Epithelial cell of esophagus (primary cell): Measurements from ENCODE around the gene CCDC159.

Source experiments
- DNase-seq: peaks from one replicate; pipeline ENCODE4 v3.0.0; 2010; ENCODE audit warnings: low read depth
- H3K4me3 ChIP-seq: 2 replicates; pipeline ENCODE4 v1.5.1; 2011; ENCODE audit warnings: mild to moderate bottlenecking, low read length, control low read depth
- TF ChIP-seq, protein P1 (sequence below): IDR thresholded peaks from 2 replicates; pipeline ENCODE4 v1.5.1; 2011; ENCODE audit warnings: low read depth, mild to moderate bottlenecking, low read length, control low read depth, inconsistent platforms; ENCODE audit not compliant: insufficient read depth; ENCODE audit errors: missing control alignments

CCDC159 gene

DNA sequence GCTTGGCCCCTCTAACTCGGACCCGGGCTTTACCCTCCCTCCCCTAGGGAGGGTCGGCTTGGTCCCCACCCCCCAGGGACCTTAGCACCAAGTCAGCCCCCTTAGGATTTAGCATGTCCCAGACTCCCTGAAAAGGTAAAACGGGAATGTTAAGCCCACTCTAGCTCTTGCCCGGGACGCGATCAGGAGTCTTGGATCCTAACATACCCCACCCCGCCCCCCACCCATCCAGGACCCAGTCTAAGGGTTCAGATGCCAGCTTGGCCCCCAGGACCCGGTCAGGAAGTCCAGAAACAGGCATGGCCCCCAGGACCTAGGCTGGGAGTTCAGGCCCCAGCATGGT lies 37.4 kb downstream of the CCDC159 start:
- TF ChIP-seq, protein P1, sequence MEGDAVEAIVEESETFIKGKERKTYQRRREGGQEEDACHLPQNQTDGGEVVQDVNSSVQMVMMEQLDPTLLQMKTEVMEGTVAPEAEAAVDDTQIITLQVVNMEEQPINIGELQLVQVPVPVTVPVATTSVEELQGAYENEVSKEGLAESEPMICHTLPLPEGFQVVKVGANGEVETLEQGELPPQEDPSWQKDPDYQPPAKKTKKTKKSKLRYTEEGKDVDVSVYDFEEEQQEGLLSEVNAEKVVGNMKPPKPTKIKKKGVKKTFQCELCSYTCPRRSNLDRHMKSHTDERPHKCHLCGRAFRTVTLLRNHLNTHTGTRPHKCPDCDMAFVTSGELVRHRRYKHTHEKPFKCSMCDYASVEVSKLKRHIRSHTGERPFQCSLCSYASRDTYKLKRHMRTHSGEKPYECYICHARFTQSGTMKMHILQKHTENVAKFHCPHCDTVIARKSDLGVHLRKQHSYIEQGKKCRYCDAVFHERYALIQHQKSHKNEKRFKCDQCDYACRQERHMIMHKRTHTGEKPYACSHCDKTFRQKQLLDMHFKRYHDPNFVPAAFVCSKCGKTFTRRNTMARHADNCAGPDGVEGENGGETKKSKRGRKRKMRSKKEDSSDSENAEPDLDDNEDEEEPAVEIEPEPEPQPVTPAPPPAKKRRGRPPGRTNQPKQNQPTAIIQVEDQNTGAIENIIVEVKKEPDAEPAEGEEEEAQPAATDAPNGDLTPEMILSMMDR, result no peak
- no peak for DNase-seq
- H3K4me3 ChIP-seq, result no peak overlapping the region

DNA sequence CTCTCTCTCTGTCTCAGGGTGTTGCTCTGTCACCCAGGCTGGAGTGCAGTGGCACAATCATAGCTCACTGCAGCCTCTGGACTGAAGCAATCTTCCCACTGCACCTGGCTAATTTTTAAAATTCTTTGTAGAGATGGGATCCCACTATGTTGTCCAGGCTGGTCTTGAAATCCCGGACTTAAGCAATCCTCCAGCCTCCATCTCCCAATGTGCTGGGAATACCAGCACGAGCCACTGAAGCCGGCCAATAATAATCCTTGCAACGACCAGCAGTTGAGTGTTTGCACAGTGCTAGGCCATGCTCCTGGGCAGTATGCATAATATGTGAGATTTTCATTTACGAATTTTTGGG lies 38.4 kb downstream of the CCDC159 start:
- no peak overlapping the region for H3K4me3 ChIP-seq
- DNase-seq, result no peak
- TF ChIP-seq, protein P1, result no peak

DNA sequence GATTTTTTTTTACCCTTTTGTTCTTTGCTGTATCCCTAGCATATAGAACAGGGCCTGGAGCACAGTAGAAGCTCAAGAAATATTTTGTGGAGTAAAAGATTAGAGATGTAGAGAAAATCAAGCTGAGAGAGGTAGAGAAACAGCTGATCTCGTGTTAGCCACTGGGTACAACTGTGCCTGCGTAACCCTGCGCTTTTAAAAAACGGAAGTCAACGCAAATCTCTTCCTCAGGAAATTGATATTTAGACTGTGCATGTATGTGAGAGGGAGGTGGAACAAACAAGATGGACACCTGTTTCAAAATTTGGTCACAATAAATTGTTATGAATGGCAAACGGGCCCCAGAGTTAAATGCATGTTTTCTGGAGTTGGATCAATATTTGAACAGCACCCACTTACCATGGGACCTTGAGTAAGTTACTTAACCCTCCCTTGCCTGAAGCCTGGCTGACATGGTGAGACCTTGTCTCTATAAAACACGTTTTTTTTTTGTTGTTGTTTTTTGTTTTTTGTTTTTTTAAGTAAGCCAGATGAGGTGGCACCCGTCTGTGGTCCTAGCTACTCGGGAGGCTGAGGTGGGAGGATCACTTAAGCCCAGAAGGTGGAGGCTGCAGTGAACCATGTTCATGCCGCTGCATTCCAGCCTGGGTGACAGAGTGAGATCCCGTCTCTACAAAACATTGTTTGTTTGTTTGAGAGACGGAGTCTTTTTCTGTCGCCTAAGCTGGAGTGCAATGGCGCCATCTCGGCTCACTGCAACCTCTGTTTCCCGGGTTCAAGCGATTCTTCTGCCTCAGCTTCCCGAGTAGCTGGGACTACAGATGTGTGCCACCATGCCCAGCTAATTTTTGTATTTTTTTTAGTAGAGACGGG lies 41.1 kb downstream of the CCDC159 start:
- TF ChIP-seq, protein P1, result no peak
- no peak overlapping the region for H3K4me3 ChIP-seq

DNA sequence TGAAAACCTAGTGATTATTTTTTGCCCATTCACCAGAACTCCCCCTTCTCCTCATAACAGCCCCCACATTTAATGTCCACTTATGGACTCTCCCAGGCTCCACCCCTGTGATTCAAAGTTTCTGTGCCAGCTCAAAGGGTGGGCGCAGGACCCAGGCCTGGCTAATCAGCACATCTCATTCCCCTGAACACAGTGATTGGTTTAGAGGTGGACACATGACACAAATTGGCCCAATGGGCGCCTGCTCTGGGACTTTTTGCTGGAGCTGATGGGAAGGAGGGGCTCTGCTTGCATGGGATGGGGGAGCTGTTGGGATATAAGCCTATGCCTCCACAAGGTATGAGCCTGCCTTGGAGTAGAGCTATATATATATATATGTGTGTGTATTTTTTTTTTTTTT lies 44.0 kb downstream of the CCDC159 start:
- no peak overlapping the region for H3K4me3 ChIP-seq
- TF ChIP-seq, protein P1, result no peak
- DNase-seq, result no peak

More for the DNA sequence above, 41.1 kb downstream of the CCDC159 start:
- DNase-seq, result no peak

DNA sequence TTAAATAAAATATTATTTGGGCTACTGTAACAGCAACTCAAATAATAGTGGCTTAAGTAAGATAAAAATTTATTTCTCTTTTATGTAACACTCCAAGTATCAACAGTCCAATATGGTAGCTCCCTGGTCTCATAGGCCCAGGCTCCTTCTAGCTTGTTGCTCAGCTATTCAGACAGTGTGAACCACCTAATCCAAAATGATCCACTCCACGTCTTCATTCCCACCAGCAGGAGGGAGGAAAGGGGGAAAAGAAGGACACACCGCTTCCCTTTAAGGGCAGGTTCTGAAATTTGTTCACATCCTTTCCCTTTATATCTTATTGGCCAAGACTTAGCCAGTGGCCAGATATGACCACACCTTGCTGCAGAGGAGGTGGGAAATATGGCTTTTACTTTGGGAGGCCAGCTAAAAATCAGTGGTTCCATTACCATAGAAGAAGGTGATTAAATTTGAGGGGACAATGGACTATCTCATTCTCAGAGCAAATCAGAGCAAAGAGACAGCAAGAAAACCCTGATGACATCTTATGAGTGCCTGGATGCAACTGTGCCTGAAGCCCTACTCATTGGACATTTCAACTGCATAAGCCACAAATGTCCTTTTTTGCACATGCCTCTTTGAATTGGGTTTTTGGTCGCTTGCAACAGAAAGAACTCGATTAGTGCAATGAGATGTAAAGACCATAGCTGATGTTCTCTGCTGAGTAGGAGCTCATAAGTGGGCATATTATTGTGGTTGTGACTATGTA lies 44.8 kb downstream of the CCDC159 start:
- TF ChIP-seq, protein P1, result no peak
- DNase-seq, result no peak
- no peak overlapping the region for H3K4me3 ChIP-seq

DNA sequence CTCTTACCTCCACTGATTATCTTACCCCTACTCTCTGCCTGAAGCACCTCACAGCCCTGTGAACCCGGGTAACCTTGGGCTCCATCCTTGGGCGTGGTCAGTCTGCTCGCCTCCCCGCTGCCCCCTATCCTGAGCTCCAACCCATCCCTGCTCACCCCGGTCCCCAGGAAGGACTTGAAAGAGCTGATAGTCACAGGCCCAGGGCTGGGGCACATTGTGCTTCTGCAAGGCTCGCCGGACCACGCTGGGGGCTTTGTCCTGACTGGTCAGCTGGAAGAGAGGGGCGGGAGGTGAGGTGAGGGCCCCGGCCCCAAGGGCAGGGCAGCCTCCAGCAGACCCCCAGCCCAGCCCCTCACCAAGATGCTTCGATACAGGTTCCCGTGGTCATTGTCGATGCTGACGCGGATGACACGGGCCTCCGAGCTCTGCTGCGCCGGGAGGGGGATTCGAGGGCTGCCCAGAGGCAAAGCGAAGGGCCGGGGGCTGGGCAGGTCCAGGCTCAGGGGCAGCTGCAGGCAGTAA lies 50.8 kb downstream of the CCDC159 start:
- TF ChIP-seq, protein P1, result no peak
- no peak for DNase-seq
- H3K4me3 ChIP-seq, result no peak overlapping the region

DNA sequence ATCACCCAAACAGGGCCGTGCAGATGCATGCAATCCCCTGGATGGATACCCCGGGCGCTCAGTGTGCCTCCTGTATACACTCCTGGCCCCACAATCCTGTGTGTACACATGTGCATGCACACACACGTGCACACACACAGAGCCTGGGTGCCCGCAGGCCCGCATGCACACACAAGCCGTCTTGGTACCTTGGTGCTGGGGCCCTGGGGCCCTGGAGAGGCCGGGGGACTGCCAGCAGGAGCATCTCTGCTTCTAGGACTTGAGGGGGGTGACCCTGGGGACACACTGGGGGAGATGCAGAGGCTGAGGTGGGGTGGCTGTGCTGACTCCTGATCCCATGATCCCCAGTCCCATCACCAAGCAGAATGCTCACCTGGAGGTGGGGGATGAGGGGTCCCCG lies 53.3 kb downstream of the CCDC159 start:
- DNase-seq, result no peak
- TF ChIP-seq, protein P1, result no peak
- no peak overlapping the region for H3K4me3 ChIP-seq
